Activated naive CD4-positive, alpha-beta T cell treated with anti-CD3 and anti-CD28 coated beads for 36 hours (primary cell): Measurements from ENCODE around the gene HMCN2. TPM values are rescaled to one million over a fixed set of nuclear protein-coding genes. Genes with fewer than 3 reads are reported as not detected.
A peak's percentile ranks its signal among the peaks of the same experiment; 100 is the strongest.

Experiments
- CTCF ChIA-PET: fragments of 350-600 bp; sonication (Branson Sonifier 250); formaldehyde crosslinking; loops from one replicate; lab custom pipeline; 2021; ENCODE audit warnings: antibody characterized with exemption; lab: Charles Lee
- DNase-seq: peaks from one replicate; pipeline ENCODE4 v3.0.0-alpha.2; 2020
- H3K27ac Mint-ChIP-seq: one replicate; pipeline ENCODE4 v1.8.0; 2021; ENCODE audit warnings: mild to moderate bottlenecking, mixed read lengths
- H3K27me3 Mint-ChIP-seq: one replicate; pipeline ENCODE4 v1.8.0; 2021; ENCODE audit warnings: low read depth, mixed read lengths
- H3K36me3 Mint-ChIP-seq: one replicate; pipeline ENCODE4 v1.8.0; 2021; ENCODE audit warnings: low read depth, mixed read lengths
- H3K4me1 Mint-ChIP-seq: one replicate; pipeline ENCODE4 v1.8.0; 2021; ENCODE audit warnings: low read depth, mixed read lengths
- H3K4me3 Mint-ChIP-seq: one replicate; pipeline ENCODE4 v1.8.0; 2021; ENCODE audit warnings: mild to moderate bottlenecking, moderate library complexity, mixed read lengths
- H3K9me3 Mint-ChIP-seq: one replicate; pipeline ENCODE4 v1.8.0; 2021; ENCODE audit warnings: mixed read lengths
- intact Hi-C: fragments of 100-400 bp; cut with micrococcal nuclease; formaldehyde crosslinking; loops from one replicate; pipeline ENCODE4 v1.15.1; 2023
- total RNA-seq, 2 experiments: library from RNA; stranded (reverse); gene quantifications; one replicate each; pipeline ENCODE4 v1.2.3, GENCODE V29; 2021

HMCN2 gene
- total RNA-seq, 2 experiments from 2014 or later = not detected

DNA sequence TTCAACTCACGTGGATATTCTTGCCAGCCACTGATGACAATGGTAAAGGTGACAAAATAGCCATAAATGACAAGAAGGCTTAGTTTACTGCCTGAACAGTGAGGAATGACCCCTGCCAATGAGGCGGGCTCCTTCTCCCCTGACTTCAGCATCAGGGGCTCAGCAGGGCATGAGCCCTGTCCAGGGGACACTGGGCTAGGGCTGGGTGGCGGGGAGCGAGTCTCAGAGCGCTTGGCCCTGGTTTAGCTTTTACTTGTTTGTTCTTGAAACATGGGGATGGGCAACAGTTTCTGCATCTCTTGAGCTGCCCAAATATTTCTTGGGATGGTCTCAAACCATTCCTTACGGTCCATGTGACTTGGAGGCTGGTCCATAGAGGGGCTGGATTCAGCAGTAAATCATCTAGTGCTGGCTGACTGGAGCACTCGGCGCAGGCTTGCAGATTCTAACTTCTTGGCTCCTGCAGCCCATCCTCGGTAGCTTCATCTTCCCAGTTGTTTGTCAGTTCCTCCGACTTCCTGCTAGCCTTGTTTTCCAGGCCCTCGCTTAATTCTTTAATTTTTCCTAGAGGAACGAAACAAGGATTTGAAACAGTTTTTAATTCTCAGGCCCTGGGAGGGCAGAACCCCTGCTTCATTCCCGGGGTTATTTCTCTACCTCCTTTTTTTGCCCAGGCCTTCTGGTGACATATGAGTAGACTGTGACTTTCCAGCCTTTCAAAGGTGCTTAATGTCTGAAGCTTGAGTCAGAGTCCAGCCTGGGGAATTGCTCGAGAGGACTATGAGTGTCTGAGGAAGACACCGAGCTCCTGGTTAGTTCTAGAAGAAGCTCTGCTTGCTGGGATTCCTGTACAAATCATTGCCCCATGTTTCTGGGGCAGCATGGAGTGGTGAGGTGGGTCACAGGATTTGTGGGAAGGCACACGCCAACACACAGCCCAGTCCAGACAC is 4.5 kb upstream of the HMCN2 start:
- no peaks in the 10 kb centered on the region for H3K9me3 Mint-ChIP-seq
- intact Hi-C loops = no loop called here
- CTCF ChIA-PET = no interaction called here
- H3K4me1 Mint-ChIP-seq = peaks cover 2% of the 10 kb centered on the region
- peaks cover 43% of the 10 kb centered on the region for H3K27me3 Mint-ChIP-seq
- no peaks in the 10 kb centered on the region for H3K36me3 Mint-ChIP-seq
- no peak for DNase-seq
- no peak overlapping the region for H3K27ac Mint-ChIP-seq
- H3K4me3 Mint-ChIP-seq = no peak overlapping the region

DNA sequence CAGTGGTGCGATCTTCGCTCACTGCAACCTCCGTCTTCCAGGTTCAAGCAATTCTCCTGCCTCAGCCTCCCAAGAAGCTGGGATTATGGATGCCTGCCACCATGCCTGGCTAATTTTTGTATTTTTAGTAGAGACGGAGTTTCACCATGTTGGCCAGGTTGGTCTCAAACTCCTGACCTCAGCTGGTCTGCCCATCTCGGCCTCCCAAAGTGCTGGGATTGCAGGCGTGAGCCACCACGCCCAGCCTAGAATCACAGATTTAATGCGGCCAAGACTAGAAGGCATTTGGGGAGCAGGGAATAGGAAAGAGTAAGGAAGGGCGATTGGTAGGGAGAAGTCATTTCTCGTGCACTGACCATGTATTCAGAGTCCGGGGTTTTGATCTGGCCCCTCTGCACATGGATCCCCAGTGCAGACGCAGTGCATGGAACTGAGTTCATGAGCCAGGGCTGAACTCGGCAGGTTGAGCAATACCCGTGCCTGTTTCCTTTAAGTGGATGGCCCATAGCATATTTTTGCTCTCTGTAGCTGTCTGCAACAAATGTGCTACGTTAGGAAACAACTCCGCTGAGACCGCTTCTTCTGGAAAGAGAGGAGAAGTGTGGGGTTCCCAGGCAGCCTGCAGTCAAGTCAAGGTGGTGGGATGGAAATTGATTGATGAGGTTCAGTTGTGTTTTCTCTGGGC is 3.4 kb upstream of the HMCN2 start:
- no peaks in the 10 kb centered on the region for H3K36me3 Mint-ChIP-seq
- peaks cover 8% of the 10 kb centered on the region for H3K4me1 Mint-ChIP-seq
- DNase-seq = no peak
- CTCF ChIA-PET = no interaction called here
- no peak overlapping the region for H3K27ac Mint-ChIP-seq
- H3K4me3 Mint-ChIP-seq = no peak overlapping the region
- H3K9me3 Mint-ChIP-seq = no peaks in the 10 kb centered on the region
- intact Hi-C loops = no loop called here
- H3K27me3 Mint-ChIP-seq = peaks cover 52% of the 10 kb centered on the region

DNA sequence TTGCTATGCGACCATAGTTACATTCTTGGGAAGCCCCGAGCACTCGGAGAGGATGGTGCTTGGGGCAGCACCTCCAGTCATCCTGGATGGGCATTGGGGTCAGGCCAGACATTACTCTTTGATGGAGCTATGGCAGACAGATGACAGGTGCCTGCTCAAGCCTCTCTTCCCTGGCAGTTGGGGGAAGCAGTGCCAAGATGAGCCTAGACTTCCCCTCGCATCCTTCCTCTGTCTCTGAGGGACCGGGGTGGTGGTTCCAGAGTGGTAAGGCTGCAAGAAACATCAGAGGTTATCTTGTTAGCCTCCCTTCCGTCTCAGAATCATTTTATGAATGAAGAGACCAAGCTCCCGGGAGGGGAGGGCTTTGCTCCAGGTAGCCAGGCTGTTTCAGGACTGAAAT is 2.8 kb upstream of the HMCN2 start:
- intact Hi-C loops = no loop called here
- Mint-ChIP-seq H3K36me3 (no peaks in the 10 kb centered on the region), H3K9me3 (no peaks in the 10 kb centered on the region), H3K4me3 (no peak overlapping the region), H3K27me3 (peaks cover 58% of the 10 kb centered on the region), H3K27ac (no peak overlapping the region), H3K4me1 (peaks cover 8% of the 10 kb centered on the region)
- CTCF ChIA-PET = interaction anchor here (0.6 kb wide), 2 partner anchors 8 to 1288 kb away, joined by 3 read pairs; no protein-coding TSS in a partner anchor
- DNase-seq = no peak

DNA sequence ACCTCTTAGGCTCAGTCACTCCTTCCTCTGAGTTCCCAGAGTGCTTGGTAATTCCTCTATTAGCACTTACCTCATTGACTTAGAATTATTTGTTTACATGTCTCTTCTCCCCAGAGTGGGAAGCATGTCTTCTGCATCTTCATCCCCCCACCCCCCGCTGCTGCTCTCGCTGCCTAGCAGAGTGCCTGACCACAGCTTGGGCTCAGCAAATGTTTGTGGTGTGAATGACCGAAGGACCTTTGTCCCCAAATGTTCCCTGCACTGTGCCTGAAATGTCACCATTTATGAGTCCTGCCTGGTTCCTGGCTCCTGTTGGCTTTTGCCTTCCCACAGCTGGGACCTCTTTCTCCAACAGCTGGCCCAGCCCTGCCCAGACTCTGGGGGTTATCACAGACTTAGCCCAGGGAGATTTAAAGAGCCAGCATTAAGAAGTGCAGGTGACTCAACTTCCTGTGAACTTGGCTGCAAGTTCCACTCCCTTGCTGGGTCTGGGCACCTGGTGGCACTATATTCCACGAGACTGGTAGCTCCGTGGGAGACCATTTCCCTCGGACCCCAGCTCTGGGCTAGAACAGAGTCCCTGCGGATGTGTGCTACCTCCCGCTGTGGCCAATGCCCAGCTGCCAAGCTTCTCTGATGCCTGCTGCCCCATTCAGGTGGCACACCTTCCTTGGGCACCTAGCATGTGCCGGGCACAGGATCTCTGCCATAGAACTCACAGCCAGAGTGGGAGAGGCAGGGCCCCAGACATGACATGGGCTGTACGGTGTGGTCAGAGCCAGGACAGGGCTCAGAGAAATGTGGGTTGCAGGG is 1.8 kb upstream of the HMCN2 start:
- DNase-seq = peak; percentile 12
- peaks cover 8% of the 10 kb centered on the region for H3K4me1 Mint-ChIP-seq
- no peak overlapping the region for H3K4me3 Mint-ChIP-seq
- CTCF ChIA-PET = interaction anchor here (0.6 kb wide), 2 partner anchors 7 to 1289 kb away, joined by 3 read pairs; no protein-coding TSS in a partner anchor
- intact Hi-C loops = no loop called here
- H3K27me3 Mint-ChIP-seq = peaks cover 63% of the 10 kb centered on the region
- H3K27ac Mint-ChIP-seq = no peak overlapping the region
- no peaks in the 10 kb centered on the region for H3K36me3 Mint-ChIP-seq
- no peaks in the 10 kb centered on the region for H3K9me3 Mint-ChIP-seq

DNA sequence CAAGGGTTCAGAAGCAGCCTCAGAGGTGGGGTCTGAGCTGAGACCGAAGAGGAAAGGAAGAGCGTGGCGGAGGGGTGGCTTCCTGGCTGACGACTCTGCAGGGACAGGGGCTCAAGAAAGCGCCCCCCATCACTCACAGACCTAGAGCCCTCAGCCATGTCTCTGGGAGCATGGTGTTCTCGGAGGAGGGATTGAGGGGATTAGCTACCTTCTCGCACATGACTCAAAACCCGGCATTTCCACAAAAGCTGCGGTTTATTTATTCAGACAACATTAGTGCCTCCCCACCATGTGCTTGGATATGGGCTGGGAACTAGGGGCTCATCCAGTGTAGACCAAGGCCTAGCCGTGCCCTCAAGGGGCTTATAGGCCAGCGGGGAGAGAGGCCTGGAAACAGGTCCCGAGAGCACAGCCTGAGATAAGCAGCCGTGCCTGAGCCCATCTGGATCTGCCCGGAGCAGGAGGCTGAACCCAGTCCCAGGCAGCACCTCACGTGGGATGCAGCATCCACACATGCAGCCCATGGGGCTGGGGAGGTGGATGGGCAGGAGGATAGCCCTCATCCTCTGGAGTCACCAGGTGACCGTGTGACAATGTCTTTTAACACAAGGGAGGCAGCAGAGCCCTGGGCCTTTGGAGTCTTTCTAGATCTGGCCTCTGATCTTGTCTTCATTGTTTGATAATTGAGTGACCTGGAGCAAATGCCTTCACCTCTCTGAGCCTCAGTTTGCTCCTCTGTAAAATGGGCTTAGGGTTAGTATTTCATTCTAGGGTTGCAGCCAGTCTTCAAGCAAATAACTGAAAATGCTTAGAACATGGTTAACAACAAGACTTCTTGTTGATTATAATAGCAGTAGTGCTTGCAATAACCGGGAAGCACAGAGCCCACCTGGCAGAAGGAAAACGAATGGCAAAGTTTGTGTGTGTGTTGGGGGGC is 878 bp upstream of the HMCN2 start:
- DNase-seq = no peak
- intact Hi-C loops = no loop called here
- Mint-ChIP-seq H3K27me3 (peaks cover 61% of the 10 kb centered on the region), H3K4me1 (peaks cover 8% of the 10 kb centered on the region), H3K36me3 (no peaks in the 10 kb centered on the region), H3K9me3 (no peaks in the 10 kb centered on the region), H3K4me3 (no peak overlapping the region), H3K27ac (no peak overlapping the region)
- CTCF ChIA-PET = interaction anchor here (0.6 kb wide), 1 partner anchor 94 kb away, joined by 3 read pairs; no protein-coding TSS in a partner anchor

DNA sequence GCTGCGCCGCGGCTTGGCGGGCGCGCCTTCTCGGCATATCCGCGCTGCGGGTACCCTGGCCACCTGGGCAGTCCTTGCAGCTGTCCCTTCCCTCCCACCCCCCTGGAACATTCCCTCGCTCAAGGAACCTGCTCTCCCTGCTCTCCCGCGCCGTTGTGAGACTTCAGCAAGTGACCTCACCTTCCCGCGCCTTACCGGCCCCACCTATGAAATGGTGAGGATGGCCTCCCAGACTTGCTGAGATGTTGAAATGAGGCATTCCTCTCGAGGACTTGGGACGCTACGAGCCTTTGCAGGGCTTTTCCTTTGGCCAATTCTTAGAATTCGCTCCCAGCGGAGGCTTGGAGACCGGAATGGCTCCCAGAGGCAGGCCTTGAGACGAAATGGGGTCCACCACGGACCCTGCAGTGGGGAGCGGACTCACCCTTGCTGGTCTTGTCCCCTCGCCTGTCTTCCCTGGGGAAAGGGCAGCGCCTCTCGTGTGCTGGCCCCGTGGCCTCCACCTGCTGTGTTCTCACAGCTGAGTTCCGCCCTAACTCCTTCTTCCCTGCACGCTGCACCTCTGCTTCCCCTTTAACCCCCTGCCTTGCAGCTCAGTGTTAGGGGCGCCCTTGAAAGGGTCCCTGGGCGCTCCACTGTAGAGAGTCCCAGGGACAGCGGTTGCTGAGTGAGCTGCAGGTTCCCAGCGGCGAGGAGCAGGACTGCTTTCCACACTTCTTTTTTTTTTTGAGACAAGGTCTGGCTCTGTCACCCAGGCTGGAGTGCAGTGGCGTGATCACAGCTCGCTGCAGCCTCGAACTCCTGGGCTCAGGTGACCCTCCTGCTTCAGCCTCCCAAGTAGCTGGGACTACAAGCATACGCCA is 907 bp downstream of the HMCN2 start:
- intact Hi-C loops = no loop called here
- no peaks in the 10 kb centered on the region for H3K36me3 Mint-ChIP-seq
- CTCF ChIA-PET = no interaction called here

DNA sequence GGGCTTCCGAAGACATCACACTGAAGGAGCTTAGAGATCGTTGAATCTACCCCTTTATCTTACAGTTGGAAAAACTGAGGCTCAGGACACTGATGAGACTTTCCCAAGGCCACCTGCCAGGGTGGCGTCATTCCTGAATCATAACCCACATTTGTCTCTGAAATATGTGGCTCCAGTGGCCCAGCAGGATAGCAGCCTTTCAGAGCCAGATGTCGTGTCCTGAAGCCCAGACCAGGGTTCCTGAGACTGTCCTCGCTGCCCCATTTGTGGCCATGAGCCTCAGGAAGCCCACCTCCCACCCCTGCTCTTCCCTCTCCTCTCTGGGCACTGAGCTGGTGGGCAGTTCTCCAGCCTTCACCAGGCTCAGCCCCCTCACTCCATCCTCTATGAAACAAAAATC is 2.4 kb downstream of the HMCN2 start:
- DNase-seq = no peak
- CTCF ChIA-PET = interaction anchor here (0.9 kb wide), 1 partner anchor 160 kb away, joined by 3 read pairs; no protein-coding TSS in a partner anchor
- H3K36me3 Mint-ChIP-seq = no peaks in the 10 kb centered on the region
- H3K27ac Mint-ChIP-seq = no peak overlapping the region
- intact Hi-C loops = no loop called here
- no peaks in the 10 kb centered on the region for H3K9me3 Mint-ChIP-seq
- no peak overlapping the region for H3K4me3 Mint-ChIP-seq
- peaks cover 48% of the 10 kb centered on the region for H3K27me3 Mint-ChIP-seq
- peaks cover 8% of the 10 kb centered on the region for H3K4me1 Mint-ChIP-seq

More for the DNA sequence above, 907 bp downstream of the HMCN2 start:
- no peaks in the 10 kb centered on the region for H3K9me3 Mint-ChIP-seq
- H3K27me3 Mint-ChIP-seq = peaks cover 56% of the 10 kb centered on the region
- H3K4me1 Mint-ChIP-seq = peaks cover 8% of the 10 kb centered on the region
- DNase-seq = no peak
- no peak overlapping the region for H3K4me3 Mint-ChIP-seq
- H3K27ac Mint-ChIP-seq = no peak overlapping the region

DNA sequence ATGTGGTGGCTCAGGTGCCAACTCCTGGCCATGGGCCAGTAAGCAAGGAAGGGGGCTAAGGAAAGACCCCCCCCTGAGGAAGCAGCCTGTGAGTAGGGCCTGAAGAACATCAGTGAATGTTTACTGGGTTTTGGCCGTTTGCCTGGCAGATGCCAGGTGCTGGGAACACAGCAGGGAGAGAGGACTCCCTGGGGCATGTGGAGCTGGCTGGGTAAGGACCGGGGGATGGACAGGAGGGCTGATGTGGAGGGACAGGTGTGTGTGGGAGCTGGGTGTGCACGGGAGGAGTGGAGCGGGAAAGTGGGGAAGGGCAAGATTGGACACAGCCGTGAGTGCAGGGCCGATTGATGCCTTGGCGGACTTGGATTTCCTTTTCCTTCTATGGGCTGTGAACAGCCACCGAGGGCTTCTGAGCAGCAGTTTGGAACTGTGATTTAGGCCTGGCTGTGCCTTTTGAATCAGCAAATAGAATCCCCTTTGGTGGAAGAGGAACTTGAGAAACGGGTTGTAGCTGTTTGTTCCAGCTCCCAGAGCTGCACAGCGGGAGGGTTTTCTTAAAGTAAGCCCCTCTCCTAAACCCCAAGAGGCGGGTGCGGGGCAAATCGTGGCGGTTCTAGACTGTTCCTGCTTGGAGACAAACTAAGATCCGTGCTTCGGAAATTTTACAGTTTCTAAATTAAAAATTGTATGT is 3.1 kb downstream of the HMCN2 start:
- Mint-ChIP-seq H3K36me3 (no peaks in the 10 kb centered on the region), H3K9me3 (no peaks in the 10 kb centered on the region), H3K27ac (no peak overlapping the region), H3K4me1 (peaks cover 8% of the 10 kb centered on the region), H3K4me3 (no peak overlapping the region), H3K27me3 (peaks cover 42% of the 10 kb centered on the region)
- intact Hi-C loops = no loop called here
- DNase-seq = no peak
- CTCF ChIA-PET = interaction anchor here (0.9 kb wide), 1 partner anchor 161 kb away, joined by 3 read pairs; no protein-coding TSS in a partner anchor

DNA sequence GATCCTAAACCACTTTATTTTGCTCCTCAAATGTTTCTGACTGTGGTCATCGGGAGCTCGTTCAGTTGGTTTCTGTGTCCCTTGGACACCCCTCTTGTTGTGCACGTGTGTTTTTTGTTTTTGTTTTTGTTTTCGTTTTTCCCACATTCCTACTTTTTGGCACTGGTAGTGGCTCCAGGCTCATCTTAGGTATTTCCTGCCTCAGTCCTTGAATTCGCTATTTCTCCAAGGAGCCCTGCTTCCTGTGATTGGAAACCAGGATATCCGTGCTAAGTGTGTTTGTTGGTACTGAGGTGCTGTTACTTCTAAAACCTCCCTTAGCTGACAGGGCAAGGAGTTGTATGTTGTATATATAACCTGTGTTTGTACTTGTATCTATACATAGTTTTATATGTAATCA is 5.9 kb downstream of the HMCN2 start:
- no peaks in the 10 kb centered on the region for H3K36me3 Mint-ChIP-seq
- no peaks in the 10 kb centered on the region for H3K9me3 Mint-ChIP-seq
- no peak for DNase-seq
- intact Hi-C loops = no loop called here
- CTCF ChIA-PET = no interaction called here
- peaks cover 31% of the 10 kb centered on the region for H3K27me3 Mint-ChIP-seq
- H3K4me3 Mint-ChIP-seq = no peak overlapping the region
- no peak overlapping the region for H3K27ac Mint-ChIP-seq
- peaks cover 3% of the 10 kb centered on the region for H3K4me1 Mint-ChIP-seq

DNA sequence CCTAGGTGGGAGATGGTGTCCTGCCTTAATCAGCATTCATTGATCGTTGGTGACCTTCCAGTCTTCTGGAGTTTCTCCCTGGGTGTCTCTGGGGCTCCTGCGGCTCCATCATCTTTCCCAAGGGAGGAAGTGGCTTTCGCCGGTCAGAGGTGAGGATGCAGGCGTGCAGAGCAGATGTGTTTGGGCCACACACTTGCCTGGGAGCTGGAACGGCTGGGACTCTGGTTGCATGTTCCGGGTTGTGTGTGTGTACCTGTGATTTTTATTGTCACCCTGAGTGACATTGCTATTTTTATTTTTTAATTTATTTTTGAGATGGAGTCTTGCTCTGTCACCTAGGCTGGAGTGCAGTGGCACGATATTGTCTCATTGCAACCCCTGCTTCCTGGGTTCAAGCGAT is 9.6 kb downstream of the HMCN2 start:
- CTCF ChIA-PET = no interaction called here
- Mint-ChIP-seq H3K27me3 (peaks cover 12% of the 10 kb centered on the region), H3K9me3 (no peaks in the 10 kb centered on the region), H3K4me1 (no peaks in the 10 kb centered on the region), H3K4me3 (no peak overlapping the region), H3K36me3 (no peaks in the 10 kb centered on the region), H3K27ac (no peak overlapping the region)
- DNase-seq = no peak
- intact Hi-C loops = no loop called here
